Prostate gland (tissue), 2 donors: ENCODE results near the gene MRNIP. TPM values are rescaled to one million over a fixed set of nuclear protein-coding genes. Genes with fewer than 3 reads are reported as not detected.

Experiments
- DNase-seq: peaks from one replicate; pipeline ENCODE4 v3.0.0-alpha.2; 2019; ENCODE audit warnings: low spot score
- H3K27ac ChIP-seq, 2 donors: fragments of 200-600 bp; sonication (generic); 2 replicates each; pipeline ENCODE4 v1.5.1; 2017 to 2019
- H3K27me3 ChIP-seq: fragments of 200-600 bp; sonication (generic); replicated peaks from 2 replicates; pipeline ENCODE4 v1.5.1; 2019; ENCODE audit not compliant: insufficient read depth
- H3K36me3 ChIP-seq, 2 donors: fragments of 200-600 bp; sonication (generic); 1 replicate in 1 of 2; 2 replicates in 1 of 2; pipeline versions ENCODE4 v1.5.1 to v1.8.1; 2017 to 2019
- H3K4me1 ChIP-seq: fragments of 200-600 bp; sonication (generic); replicated peaks from 2 replicates; pipeline ENCODE4 v1.5.1; 2019
- H3K4me3 ChIP-seq, 2 donors: fragments of 200-600 bp; sonication (generic); 2 replicates each; pipeline ENCODE4 v1.5.1; 2017 to 2019
- H3K9me3 ChIP-seq: fragments of 200-600 bp; sonication (generic); 2 replicates; pipeline ENCODE4 v1.5.1; 2017
- POLR2A ChIP-seq: fragments of 450-650 bp; IDR thresholded peaks from one replicate; pipeline ENCODE4 v1.6.1; 2016; ENCODE audit warnings: antibody characterized with exemption, mild to moderate bottlenecking
- POLR2AphosphoS5 ChIP-seq: sonication (generic); formaldehyde crosslinking; IDR thresholded peaks from one replicate; pipeline ENCODE4 v1.6.1; 2017; ENCODE audit warnings: antibody characterized with exemption
- WGBS: methylation state at CpG from one replicate; pipeline ENCODE4 v1.1.5; 2018; 5-methylcytosine and 5-hydroxymethylcytosine counted together
- intact Hi-C: fragments of 100-400 bp; cut with DNase I; formaldehyde crosslinking; loops from one replicate; pipeline ENCODE4 v1.14.2; 2022
- total RNA-seq, 2 donors: library from RNA; depleted of rRNA; stranded (reverse); fragments of >200 nt; gene quantifications; one replicate each; pipeline ENCODE4 v1.1.0, GENCODE V29; 2016
- TF ChIP-seq, protein P1 (sequence below), 4 experiments: fragments of 200-600 bp in 2 of 4; fragments of 450-650 bp in 2 of 4; sonication (generic) in 2 of 4; IDR thresholded peaks; 1 replicate in 3 of 4; 2 replicates in 1 of 4; pipeline ENCODE4 v1.5.1; 2016 to 2019; ENCODE audit warnings: antibody characterized with exemption in 4 of 4, mild to moderate bottlenecking in 2 of 4, moderate library complexity in 2 of 4

Gene MRNIP
- total RNA-seq, 2 donors from 2014 or later = 30.0 to 55.2 TPM

DNA sequence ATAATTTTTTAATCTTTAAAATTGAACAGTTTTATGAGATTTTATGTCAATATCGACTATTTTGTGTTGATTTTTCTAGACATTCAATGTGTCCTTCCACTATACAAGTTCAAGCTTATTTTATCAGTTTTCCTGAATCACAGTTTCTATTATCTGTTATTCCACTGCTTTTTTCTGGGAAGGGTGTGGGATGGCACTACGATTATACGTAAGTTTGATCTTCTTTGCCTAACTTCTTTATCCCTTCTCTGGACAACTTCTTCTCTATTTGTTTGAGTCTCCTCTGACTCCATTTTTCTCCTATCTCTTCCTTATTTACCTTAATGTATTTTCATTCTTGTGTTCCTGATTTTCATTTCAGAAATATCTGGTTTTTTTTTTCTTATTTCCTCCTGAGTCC is 24.5 kb upstream of the MRNIP start:
- DNase-seq = no peak
- TF ChIP-seq, protein P1, sequence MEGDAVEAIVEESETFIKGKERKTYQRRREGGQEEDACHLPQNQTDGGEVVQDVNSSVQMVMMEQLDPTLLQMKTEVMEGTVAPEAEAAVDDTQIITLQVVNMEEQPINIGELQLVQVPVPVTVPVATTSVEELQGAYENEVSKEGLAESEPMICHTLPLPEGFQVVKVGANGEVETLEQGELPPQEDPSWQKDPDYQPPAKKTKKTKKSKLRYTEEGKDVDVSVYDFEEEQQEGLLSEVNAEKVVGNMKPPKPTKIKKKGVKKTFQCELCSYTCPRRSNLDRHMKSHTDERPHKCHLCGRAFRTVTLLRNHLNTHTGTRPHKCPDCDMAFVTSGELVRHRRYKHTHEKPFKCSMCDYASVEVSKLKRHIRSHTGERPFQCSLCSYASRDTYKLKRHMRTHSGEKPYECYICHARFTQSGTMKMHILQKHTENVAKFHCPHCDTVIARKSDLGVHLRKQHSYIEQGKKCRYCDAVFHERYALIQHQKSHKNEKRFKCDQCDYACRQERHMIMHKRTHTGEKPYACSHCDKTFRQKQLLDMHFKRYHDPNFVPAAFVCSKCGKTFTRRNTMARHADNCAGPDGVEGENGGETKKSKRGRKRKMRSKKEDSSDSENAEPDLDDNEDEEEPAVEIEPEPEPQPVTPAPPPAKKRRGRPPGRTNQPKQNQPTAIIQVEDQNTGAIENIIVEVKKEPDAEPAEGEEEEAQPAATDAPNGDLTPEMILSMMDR (IDR thresholded peaks at IDR 0.05) = no peak
- TF ChIP-seq POLR2A (no peak), POLR2AphosphoS5 (no peak)
- WGBS = 98% methylated on average over 3 of the region's 3 CpGs
- Histone ChIP-seq H3K4me3 (no peak overlapping the region), H3K36me3 (peaks cover 2 to 5% of the 10 kb centered on the region in 2 donors), H3K9me3 (no peaks in the 10 kb centered on the region), H3K4me1 (no peaks in the 10 kb centered on the region), H3K27ac (no peak overlapping the region), H3K27me3 (no peaks in the 10 kb centered on the region)
- intact Hi-C loops = no loop called here

DNA sequence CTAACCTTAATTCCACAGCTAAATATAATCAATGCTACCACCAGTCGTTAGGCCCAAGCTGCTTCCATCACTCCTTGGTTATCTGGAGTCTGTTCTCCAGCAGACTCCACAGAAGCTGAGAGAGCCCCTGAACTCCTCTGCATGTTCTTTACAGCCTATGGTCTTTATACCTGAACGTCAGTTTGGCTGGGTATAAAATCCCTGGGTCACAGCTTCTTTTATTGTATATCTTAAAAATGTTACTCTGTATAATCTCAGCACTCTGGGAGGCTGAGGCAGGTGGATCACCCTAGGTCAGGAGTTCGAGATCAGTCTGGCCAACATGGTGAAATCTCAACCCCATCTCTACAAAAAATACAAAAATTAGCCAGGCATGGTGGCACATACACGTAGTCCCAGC is 23.7 kb upstream of the MRNIP start:
- 96% methylated on average over 4 of the region's 4 CpGs for WGBS
- intact Hi-C loops = no loop called here
- no peaks in the 10 kb centered on the region for H3K27me3 ChIP-seq
- DNase-seq = no peak
- TF ChIP-seq POLR2AphosphoS5 (no peak), POLR2A (no peak)
- TF ChIP-seq, protein P1 (IDR thresholded peaks at IDR 0.05) = no peak
- no peak overlapping the region for H3K27ac ChIP-seq
- no peaks in the 10 kb centered on the region for H3K4me1 ChIP-seq
- H3K9me3 ChIP-seq = no peaks in the 10 kb centered on the region
- peaks cover 0 to 5% of the 10 kb centered on the region in 2 donors for H3K36me3 ChIP-seq
- no peak overlapping the region for H3K4me3 ChIP-seq

DNA sequence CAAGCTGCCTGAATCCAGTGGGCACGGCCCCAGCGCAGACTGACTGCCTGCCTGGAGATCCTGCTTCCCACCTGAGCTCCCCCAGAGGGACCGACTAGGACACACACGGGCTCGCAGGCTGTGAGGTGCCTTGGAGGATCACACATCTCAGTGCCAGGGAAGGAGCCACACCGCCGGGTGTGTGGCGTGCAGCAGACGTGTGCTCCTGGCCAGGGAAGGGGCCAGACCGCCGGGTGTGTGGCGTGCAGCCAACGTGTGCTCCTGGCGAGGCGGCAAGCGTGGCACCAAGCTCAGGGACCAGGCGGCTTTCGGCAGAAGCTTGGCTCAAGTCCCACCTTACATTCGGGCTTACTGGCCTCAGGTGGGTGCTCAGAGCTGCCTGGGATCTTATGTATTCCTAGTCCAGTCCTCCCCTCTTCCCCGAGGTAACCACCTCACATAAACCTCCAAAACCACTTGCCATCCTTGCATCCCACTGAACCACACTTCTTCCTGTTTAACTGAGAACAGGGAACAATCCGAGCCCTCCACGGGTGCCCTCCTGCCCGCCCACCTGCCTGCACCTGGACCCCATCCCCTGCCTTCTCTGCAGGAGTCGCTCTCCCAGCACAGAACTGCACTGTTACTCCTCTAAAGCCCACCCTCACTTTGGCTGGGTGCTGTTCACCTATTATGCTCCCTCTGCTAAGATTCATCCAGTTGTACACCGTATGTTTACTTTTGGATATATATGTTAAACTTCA is 22.4 kb upstream of the MRNIP start:
- no peaks in the 10 kb centered on the region for H3K4me1 ChIP-seq
- H3K27me3 ChIP-seq = no peaks in the 10 kb centered on the region
- H3K36me3 ChIP-seq = peaks cover 0 to 5% of the 10 kb centered on the region in 2 donors
- H3K4me3 ChIP-seq = no peak overlapping the region
- no peaks in the 10 kb centered on the region for H3K9me3 ChIP-seq
- 85% methylated on average over 25 of the region's 25 CpGs for WGBS
- intact Hi-C loops = no loop called here
- DNase-seq = no peak
- TF ChIP-seq POLR2A (no peak), POLR2AphosphoS5 (no peak)
- TF ChIP-seq, protein P1 (IDR thresholded peaks at IDR 0.05) = no peak
- no peak overlapping the region for H3K27ac ChIP-seq

DNA sequence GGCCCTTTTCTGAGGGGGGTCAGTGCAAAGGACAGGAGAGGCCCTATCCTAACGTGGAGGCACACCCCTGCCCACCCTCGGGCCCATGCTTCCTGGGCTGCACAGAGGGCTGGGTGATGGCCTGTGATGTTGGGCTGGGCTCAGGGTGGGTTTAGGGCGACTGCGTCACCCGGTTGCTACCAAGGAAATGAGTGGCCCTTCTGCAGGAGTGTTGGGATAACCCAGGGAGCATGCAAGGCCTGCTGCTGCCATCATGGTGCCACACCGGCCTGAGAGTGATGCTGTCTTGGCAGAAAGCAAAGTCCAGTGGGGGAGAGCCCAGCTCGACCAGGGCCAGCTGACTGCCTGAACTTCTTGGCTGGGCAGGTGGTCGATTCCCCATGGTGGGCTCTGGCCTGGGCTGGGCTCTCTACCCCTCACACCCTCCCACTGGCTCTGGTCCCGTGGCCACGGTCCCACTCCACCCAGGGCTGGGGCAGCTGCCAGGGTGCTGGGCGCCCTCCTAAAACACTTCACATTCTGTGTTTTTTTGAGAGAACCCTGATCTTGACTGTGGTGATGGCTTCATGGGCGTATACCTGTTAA is 21.5 kb upstream of the MRNIP start:
- 87% methylated on average over 12 of the region's 12 CpGs for whole genome bisulfite sequencing
- intact Hi-C loops = no loop called here
- no peaks in the 10 kb centered on the region for H3K4me1 ChIP-seq
- no peaks in the 10 kb centered on the region for H3K9me3 ChIP-seq
- H3K27me3 ChIP-seq = no peaks in the 10 kb centered on the region
- TF ChIP-seq POLR2A (no peak), POLR2AphosphoS5 (no peak)
- TF ChIP-seq, protein P1 (IDR thresholded peaks at IDR 0.05) = no peak
- H3K36me3 ChIP-seq = peaks cover 0 to 5% of the 10 kb centered on the region in 2 donors
- no peak overlapping the region for H3K4me3 ChIP-seq
- H3K27ac ChIP-seq = no peak overlapping the region
- no peak for DNase-seq

DNA sequence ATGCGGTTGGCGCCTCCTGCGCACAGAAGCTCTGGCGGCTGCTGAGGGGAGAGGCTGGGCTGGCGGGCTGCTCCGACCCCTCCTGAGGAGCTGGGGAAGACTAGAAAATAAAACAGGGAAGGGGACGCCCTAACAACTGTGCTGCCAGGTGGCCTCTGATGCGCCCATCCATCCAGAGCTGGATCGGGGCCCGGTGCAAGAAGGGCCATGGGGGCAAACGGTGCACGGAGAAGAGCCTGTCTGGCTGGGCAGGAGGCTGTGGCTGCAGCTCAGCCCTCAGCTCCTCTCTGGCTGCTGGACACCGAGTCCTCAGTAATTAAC is 21.0 kb upstream of the MRNIP start:
- H3K27me3 ChIP-seq = no peaks in the 10 kb centered on the region
- no peaks in the 10 kb centered on the region for H3K4me1 ChIP-seq
- no peak overlapping the region for H3K27ac ChIP-seq
- no peak for DNase-seq
- intact Hi-C loops = no loop called here
- peaks cover 3 to 10% of the 10 kb centered on the region in 2 donors for H3K36me3 ChIP-seq
- H3K9me3 ChIP-seq = no peaks in the 10 kb centered on the region
- no peak for TF ChIP-seq POLR2A
- H3K4me3 ChIP-seq = no peak overlapping the region
- WGBS = 95% methylated on average over 13 of the region's 13 CpGs
